ENCODE data around the gene KRTAP9-9. TPM values are rescaled to one million over a fixed set of nuclear protein-coding genes. Genes with fewer than 3 reads are reported as not detected.
"Not testable (repeated sequence)": the region's sequence is repeated elsewhere in the genome, so short reads cannot be mapped to it uniquely, and the experiment has no call there.

KRTAP9-9 gene
- not detected in 2 replicates for total RNA-seq (2014; rRNA removed; shearing (Covaris generic); ENCODE audit: low replicate concordance)

DNA sequence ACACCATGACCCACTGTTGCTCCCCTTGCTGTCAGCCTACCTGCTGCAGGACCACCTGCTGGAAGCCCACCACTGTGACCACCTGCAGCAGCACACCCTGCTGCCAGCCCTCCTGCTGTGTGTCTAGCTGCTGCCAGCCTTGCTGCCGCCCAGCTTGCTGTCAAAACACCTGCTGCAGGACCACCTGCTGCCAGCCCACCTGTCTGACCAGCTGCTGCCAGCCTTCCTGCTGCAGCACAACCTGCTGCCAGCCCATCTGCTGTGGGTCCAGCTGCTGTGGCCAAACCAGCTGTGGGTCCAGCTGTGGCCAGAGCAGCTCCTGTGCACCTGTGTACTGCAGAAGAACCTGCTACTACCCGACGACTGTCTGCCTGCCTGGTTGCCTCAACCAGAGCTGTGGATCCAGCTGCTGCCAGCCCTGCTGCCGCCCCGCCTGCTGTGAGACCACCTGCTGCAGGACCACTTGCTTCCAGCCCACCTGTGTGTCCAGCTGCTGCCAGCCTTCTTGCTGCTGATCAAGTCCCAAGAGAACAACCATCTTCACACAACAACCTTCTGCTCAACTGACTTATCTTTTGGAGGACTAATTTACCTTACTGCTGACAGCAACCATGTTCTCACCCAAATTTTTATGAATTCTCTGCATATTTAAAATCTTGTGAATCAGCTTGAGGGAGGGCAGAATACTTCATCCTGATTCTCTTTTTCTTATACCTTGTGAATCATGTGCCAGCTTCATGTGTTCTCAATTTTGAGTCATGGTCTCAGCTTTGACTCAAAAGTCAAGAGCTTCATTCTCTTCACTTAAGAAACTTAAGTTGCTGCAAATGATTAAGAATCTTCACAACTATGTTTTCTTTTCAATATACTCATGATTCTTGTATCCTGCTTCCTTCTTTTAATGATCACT is at the start of gene KRTAP9-9:
TSS of gene KRTAP9-9 (plus strand) at position 4 of the 910 bp plus-strand sequence.
- not testable (repeated sequence) for H3K27me3 ChIP-seq (ENCODE audit: low read length); H3K27ac ChIP-seq (ENCODE audit: low read length); H3K79me2 ChIP-seq (ENCODE audit: low read length); H3K4me2 ChIP-seq (ENCODE audit: low read depth, low read length, poor library complexity, severe bottlenecking); H3K4me3 ChIP-seq (ENCODE audit: low read length); H3K4me1 ChIP-seq (ENCODE audit: low read length); H4K20me1 ChIP-seq (ENCODE audit: insufficient read depth, low read depth, low read length); H3K9ac ChIP-seq (ENCODE audit: low read length); H3K9me3 ChIP-seq (ENCODE audit: low read length); DNase-seq; H3K36me3 ChIP-seq (ENCODE audit: insufficient read depth, low read length); H2AFZ ChIP-seq (ENCODE audit: low read length); H3K9me2 ChIP-seq (replicated peaks; ENCODE audit: insufficient read depth, low read length)

- Histone ChIP-seq H3K9ac (ENCODE audit: low read length) (no peak overlapping the region), H2AFZ (ENCODE audit: low read length) (no peak overlapping the region), H3K79me2 (ENCODE audit: low read length) (no peaks in the 10 kb centered on the region), H3K9me2 (replicated peaks; ENCODE audit: insufficient read depth, low read length) (no peaks in the 10 kb centered on the region), H3K4me3 (ENCODE audit: low read length) (no peak overlapping the region), H3K36me3 (ENCODE audit: insufficient read depth, low read length) (no peaks in the 10 kb centered on the region), H3K27ac (ENCODE audit: low read length) (no peak overlapping the region), H3K4me2 (ENCODE audit: low read depth, low read length, poor library complexity, severe bottlenecking) (no peak overlapping the region), H3K27me3 (ENCODE audit: low read length) (no peaks in the 10 kb centered on the region), H3K4me1 (ENCODE audit: low read length) (no peaks in the 10 kb centered on the region), H4K20me1 (ENCODE audit: insufficient read depth, low read depth, low read length) (no peaks in the 10 kb centered on the region), H3K9me3 (ENCODE audit: low read length) (no peaks in the 10 kb centered on the region)
- DNase-seq, result no peak
Observed at GRCh38 chr17:41211845-41212466, 43.2 kb upstream of the KRTAP9-9 start.

DNA sequence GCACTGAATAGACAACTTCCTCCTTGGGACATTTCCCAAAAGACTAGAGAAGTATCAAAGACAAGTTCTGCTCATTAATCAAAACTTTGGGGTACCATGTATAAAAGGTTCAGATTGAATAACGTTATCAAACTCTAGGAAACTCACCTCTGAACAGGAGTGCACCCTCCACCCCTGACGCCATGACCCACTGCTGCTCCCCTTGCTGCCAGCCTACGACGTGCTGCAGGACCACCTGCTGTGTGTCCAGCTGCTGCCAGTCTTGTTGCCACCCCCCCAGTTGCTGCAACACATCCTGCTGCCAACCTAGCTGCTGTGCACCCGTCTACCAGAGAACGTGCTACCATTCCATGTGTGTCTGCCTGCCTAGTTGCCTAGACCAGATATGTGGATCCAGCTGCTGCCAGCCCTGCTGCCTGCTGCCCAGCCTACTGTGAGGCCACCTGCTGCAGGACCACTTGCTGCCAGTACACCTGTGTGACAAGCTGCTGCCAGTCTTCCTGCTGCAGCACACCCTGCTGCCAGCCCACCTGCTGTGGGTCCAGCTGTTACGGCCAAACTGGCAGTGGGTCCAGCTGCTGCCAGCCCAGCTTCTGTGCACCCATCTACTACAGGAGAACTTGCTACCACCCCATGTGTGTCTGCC is 42.5 kb upstream of the KRTAP9-9 start:
- H4K20me1 ChIP-seq (ENCODE audit: insufficient read depth, low read depth, low read length), result no peaks in the 10 kb centered on the region
- no peaks in the 10 kb centered on the region for H3K9me2 ChIP-seq (replicated peaks; ENCODE audit: insufficient read depth, low read length)
- no peak for DNase-seq
- no peaks in the 10 kb centered on the region for H3K4me1 ChIP-seq (ENCODE audit: low read length)
- H3K9me3 ChIP-seq (ENCODE audit: low read length), result no peaks in the 10 kb centered on the region
- no peak overlapping the region for H3K4me3 ChIP-seq (ENCODE audit: low read length)
- H3K9ac ChIP-seq (ENCODE audit: low read length), result no peak overlapping the region
- no peaks in the 10 kb centered on the region for H3K79me2 ChIP-seq (ENCODE audit: low read length)
- no peak overlapping the region for H2AFZ ChIP-seq (ENCODE audit: low read length)
- no peak overlapping the region for H3K4me2 ChIP-seq (ENCODE audit: low read depth, low read length, poor library complexity, severe bottlenecking)
- no peak overlapping the region for H3K27ac ChIP-seq (ENCODE audit: low read length)
- H3K27me3 ChIP-seq (ENCODE audit: low read length), result no peaks in the 10 kb centered on the region
- H3K36me3 ChIP-seq (ENCODE audit: insufficient read depth, low read length), result no peaks in the 10 kb centered on the region

DNA sequence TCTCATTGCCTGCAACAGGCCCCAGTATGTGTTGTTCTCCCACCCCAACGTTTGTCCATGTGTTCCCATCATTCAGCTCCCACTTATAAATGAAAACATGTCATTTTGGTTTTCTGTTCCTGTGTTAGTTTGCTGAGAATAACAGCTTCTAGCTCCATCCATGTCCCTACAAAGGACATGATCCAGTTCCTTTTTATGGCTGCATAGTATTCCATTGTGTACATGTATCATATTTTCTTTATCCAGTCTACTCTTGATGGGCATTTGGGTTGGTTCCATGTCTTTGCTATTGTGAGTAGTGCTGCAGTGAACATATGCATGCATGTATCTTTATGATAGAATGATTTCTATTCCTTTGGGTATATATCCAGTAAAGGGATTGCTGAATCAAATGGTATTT is 39.5 kb upstream of the KRTAP9-9 start:
- no peaks in the 10 kb centered on the region for H3K9me3 ChIP-seq (ENCODE audit: low read length)
- H3K4me3 ChIP-seq (ENCODE audit: low read length), result no peak overlapping the region
- H2AFZ ChIP-seq (ENCODE audit: low read length), result no peak overlapping the region
- H3K27ac ChIP-seq (ENCODE audit: low read length), result no peak overlapping the region
- no peaks in the 10 kb centered on the region for H3K79me2 ChIP-seq (ENCODE audit: low read length)
- no peaks in the 10 kb centered on the region for H3K4me1 ChIP-seq (ENCODE audit: low read length)
- H4K20me1 ChIP-seq (ENCODE audit: insufficient read depth, low read depth, low read length), result no peaks in the 10 kb centered on the region
- H3K4me2 ChIP-seq (ENCODE audit: low read depth, low read length, poor library complexity, severe bottlenecking), result no peak overlapping the region
- DNase-seq, result no peak
- H3K9ac ChIP-seq (ENCODE audit: low read length), result no peak overlapping the region
- no peaks in the 10 kb centered on the region for H3K27me3 ChIP-seq (ENCODE audit: low read length)
- H3K9me2 ChIP-seq (replicated peaks; ENCODE audit: insufficient read depth, low read length), result no peaks in the 10 kb centered on the region
- H3K36me3 ChIP-seq (ENCODE audit: insufficient read depth, low read length), result no peaks in the 10 kb centered on the region

DNA sequence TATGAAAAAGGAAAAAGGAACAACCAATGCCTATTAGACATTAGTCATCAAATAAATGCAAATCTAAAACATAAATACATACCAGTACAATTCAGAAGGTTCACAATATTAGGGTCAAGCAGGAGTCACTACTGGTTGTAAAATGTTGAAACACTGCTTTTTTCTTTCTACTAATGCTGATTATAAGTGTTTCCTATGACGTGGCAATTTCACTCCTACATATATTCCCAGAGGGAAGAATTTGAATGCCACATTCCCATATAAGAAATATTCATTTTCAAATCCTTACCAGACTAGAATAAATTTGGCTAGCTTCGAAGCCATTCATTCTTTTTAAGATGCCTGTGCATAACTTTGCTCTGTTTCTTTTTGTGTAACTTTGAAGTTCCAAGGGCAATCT is 31.4 kb upstream of the KRTAP9-9 start:
- Histone ChIP-seq H3K27ac (ENCODE audit: low read length) (no peak overlapping the region), H3K9me2 (replicated peaks; ENCODE audit: insufficient read depth, low read length) (no peaks in the 10 kb centered on the region), H3K4me2 (ENCODE audit: low read depth, low read length, poor library complexity, severe bottlenecking) (no peak overlapping the region), H4K20me1 (ENCODE audit: insufficient read depth, low read depth, low read length) (no peaks in the 10 kb centered on the region), H3K9me3 (ENCODE audit: low read length) (no peaks in the 10 kb centered on the region), H2AFZ (ENCODE audit: low read length) (no peak overlapping the region), H3K36me3 (ENCODE audit: insufficient read depth, low read length) (no peaks in the 10 kb centered on the region), H3K4me3 (ENCODE audit: low read length) (no peak overlapping the region), H3K9ac (ENCODE audit: low read length) (no peak overlapping the region), H3K4me1 (ENCODE audit: low read length) (no peaks in the 10 kb centered on the region), H3K27me3 (ENCODE audit: low read length) (no peaks in the 10 kb centered on the region), H3K79me2 (ENCODE audit: low read length) (no peaks in the 10 kb centered on the region)
- DNase-seq, result no peak

DNA sequence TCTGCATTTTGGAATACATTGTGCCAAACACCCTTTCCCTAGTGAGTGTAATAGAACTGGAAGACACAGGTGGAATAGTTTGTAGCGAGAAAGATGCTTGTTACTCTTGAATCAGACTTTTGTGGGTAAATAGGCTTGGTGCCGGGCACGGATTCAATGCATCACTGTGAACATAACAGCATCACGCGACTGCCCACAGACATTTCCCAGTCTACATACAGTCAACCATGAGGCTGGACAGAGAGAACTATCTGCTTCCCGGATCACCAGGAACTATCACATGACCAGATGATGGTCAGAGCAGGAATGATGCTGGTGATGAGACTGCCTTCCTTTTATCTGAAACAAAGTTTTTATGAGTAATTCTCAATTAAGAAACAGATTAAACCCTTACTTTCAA is 29.1 kb upstream of the KRTAP9-9 start:
- Histone ChIP-seq H3K4me1 (ENCODE audit: low read length) (no peaks in the 10 kb centered on the region), H3K27ac (ENCODE audit: low read length) (no peak overlapping the region), H3K27me3 (ENCODE audit: low read length) (no peaks in the 10 kb centered on the region), H3K9me3 (ENCODE audit: low read length) (no peaks in the 10 kb centered on the region), H3K4me2 (ENCODE audit: low read depth, low read length, poor library complexity, severe bottlenecking) (no peak overlapping the region), H3K9me2 (replicated peaks; ENCODE audit: insufficient read depth, low read length) (no peaks in the 10 kb centered on the region), H3K79me2 (ENCODE audit: low read length) (no peaks in the 10 kb centered on the region), H4K20me1 (ENCODE audit: insufficient read depth, low read depth, low read length) (no peaks in the 10 kb centered on the region), H3K36me3 (ENCODE audit: insufficient read depth, low read length) (no peaks in the 10 kb centered on the region), H2AFZ (ENCODE audit: low read length) (no peak overlapping the region), H3K4me3 (ENCODE audit: low read length) (no peak overlapping the region), H3K9ac (ENCODE audit: low read length) (no peak overlapping the region)
- no peak for DNase-seq

- not testable (repeated sequence) for H3K4me1 ChIP-seq (ENCODE audit: low read length); H3K79me2 ChIP-seq (ENCODE audit: low read length); H3K9me2 ChIP-seq (replicated peaks; ENCODE audit: insufficient read depth, low read length); H3K27me3 ChIP-seq (ENCODE audit: low read length); H3K4me2 ChIP-seq (ENCODE audit: low read depth, low read length, poor library complexity, severe bottlenecking); DNase-seq; H3K36me3 ChIP-seq (ENCODE audit: insufficient read depth, low read length); H2AFZ ChIP-seq (ENCODE audit: low read length); H3K4me3 ChIP-seq (ENCODE audit: low read length); H3K9me3 ChIP-seq (ENCODE audit: low read length); H4K20me1 ChIP-seq (ENCODE audit: insufficient read depth, low read depth, low read length); H3K27ac ChIP-seq (ENCODE audit: low read length); H3K9ac ChIP-seq (ENCODE audit: low read length)
Observed at GRCh38 chr17:41226598-41227095, 28.5 kb upstream of the KRTAP9-9 start, which contains the start of gene KRTAP9-2. Gene KRTAP9-2, plus strand, starts transcription at chr17:41226648. Its CDS starts 7 bp downstream, at chr17:41226655.

GRCh38 chr17:41230094-41230493 is 25.1 kb upstream of the KRTAP9-9 start:
- Histone ChIP-seq H3K27me3 (ENCODE audit: low read length) (no peaks in the 10 kb centered on the region), H3K27ac (ENCODE audit: low read length) (no peak overlapping the region), H3K9me3 (ENCODE audit: low read length) (no peaks in the 10 kb centered on the region), H3K9ac (ENCODE audit: low read length) (no peak overlapping the region), H2AFZ (ENCODE audit: low read length) (no peak overlapping the region), H3K79me2 (ENCODE audit: low read length) (no peaks in the 10 kb centered on the region), H3K36me3 (ENCODE audit: insufficient read depth, low read length) (no peaks in the 10 kb centered on the region), H3K4me3 (ENCODE audit: low read length) (no peak overlapping the region), H3K4me1 (ENCODE audit: low read length) (no peaks in the 10 kb centered on the region), H3K9me2 (replicated peaks; ENCODE audit: insufficient read depth, low read length) (no peaks in the 10 kb centered on the region), H4K20me1 (ENCODE audit: insufficient read depth, low read depth, low read length) (no peaks in the 10 kb centered on the region), H3K4me2 (ENCODE audit: low read depth, low read length, poor library complexity, severe bottlenecking) (no peak overlapping the region)
- DNase-seq, result no peak
